HepG2 (cell line): Measurements from ENCODE around the gene SLC5A10. TPM values are rescaled to one million over a fixed set of nuclear protein-coding genes. Genes with fewer than 3 reads are reported as not detected.

Source experiments
- BHLHE40 ChIP-seq: IDR thresholded peaks from 2 replicates; pipeline ENCODE4 v1.6.1; 2011; ENCODE audit warnings: low read length, improper control_type of control experiment
- KAT7 ChIP-seq: IDR thresholded peaks from 2 replicates; pipeline ENCODE4 v1.6.1; 2018; ENCODE audit warnings: borderline replicate concordance, missing compliant biosample characterization
- KLF13 ChIP-seq: sonication (generic); formaldehyde crosslinking; IDR thresholded peaks from 2 replicates; pipeline ENCODE4 v1.4.0; 2020; ENCODE audit warnings: mild to moderate bottlenecking, missing genetic modification reagents
- MED1 ChIP-seq: sonication (generic); formaldehyde crosslinking; IDR thresholded peaks from 2 replicates; pipeline ENCODE4 v1.4.0; 2020; ENCODE audit warnings: missing genetic modification reagents
- SALL1 ChIP-seq: sonication (generic); formaldehyde crosslinking; IDR thresholded peaks from 2 replicates; pipeline ENCODE4 v1.8.0; 2022; ENCODE audit warnings: mild to moderate bottlenecking, missing genetic modification reagents
- SMAD1 ChIP-seq: sonication (generic); formaldehyde crosslinking; IDR thresholded peaks from 2 replicates; pipeline ENCODE4 v1.4.0; 2020; ENCODE audit warnings: missing genetic modification reagents, low read depth, mild to moderate bottlenecking, borderline replicate concordance
- TSC22D2 ChIP-seq: sonication (generic); formaldehyde crosslinking; IDR thresholded peaks from 2 replicates; pipeline ENCODE4 v1.5.1; 2020; ENCODE audit warnings: missing genetic modification reagents, mild to moderate bottlenecking, borderline replicate concordance
- YEATS4 ChIP-seq: sonication (generic); formaldehyde crosslinking; IDR thresholded peaks from 2 replicates; pipeline ENCODE4 v1.4.0; 2020; ENCODE audit warnings: missing genetic modification reagents, borderline replicate concordance
- ZNF530 ChIP-seq: sonication (generic); formaldehyde crosslinking; IDR thresholded peaks from 2 replicates; pipeline ENCODE4 v1.5.0; 2020; ENCODE audit warnings: low read depth, mild to moderate bottlenecking, missing genetic modification reagents
- ZNF549 ChIP-seq: sonication (generic); formaldehyde crosslinking; IDR thresholded peaks from 2 replicates; pipeline ENCODE4 v1.5.0; 2020; ENCODE audit warnings: missing genetic modification reagents
- polyA plus RNA-seq, 8 experiments: library from polyadenylated mRNA; depleted of rRNA in 3 of 8; stranded (reverse) in 7 of 8; unstranded in 1 of 8; fragments of >200 nt; fragmentation: Illumina TruSeq in 4 of 8; extraction: Trizol in 4 of 8; gene quantifications; 2 replicates each; pipeline versions ENCODE4 v1.2.1 to v1.2.3, GENCODE V29; 2011 to 2016; ENCODE audit warnings: low read depth in 4 of 8, missing spikeins in 1 of 8, mixed read lengths in 1 of 8; ENCODE audit not compliant: insufficient read depth in 1 of 8
- total RNA-seq, 5 experiments: library from RNA; depleted of rRNA; stranded (reverse); fragments of >200 nt; fragmentation: Illumina TruSeq; extraction: Trizol; gene quantifications; 2 replicates each; pipeline ENCODE4 v1.2.3, GENCODE V29; 2016; ENCODE audit warnings: low read depth in 1 of 5
- TF ChIP-seq, protein P1 (sequence below): sonication (generic); formaldehyde crosslinking; IDR thresholded peaks from 2 replicates; pipeline ENCODE4 v1.8.0; 2023; ENCODE audit warnings: mild to moderate bottlenecking, missing genetic modification reagents
- TF ChIP-seq, protein P2 (sequence below): sonication (generic); formaldehyde crosslinking; conservative IDR thresholded peaks from 2 replicates; pipeline ENCODE4 v1.4.0; 2020; ENCODE audit warnings: mild to moderate bottlenecking, missing genetic modification reagents, moderate library complexity
- TF ChIP-seq, protein P3 (sequence below): sonication (generic); formaldehyde crosslinking; IDR thresholded peaks from 2 replicates; pipeline ENCODE4 v1.4.0; 2020; ENCODE audit warnings: missing genetic modification reagents
- TF ChIP-seq, protein P4 (sequence below): sonication (generic); formaldehyde crosslinking; IDR thresholded peaks from 2 replicates; pipeline ENCODE4 v1.4.0; 2020; ENCODE audit warnings: missing genetic modification reagents
- TF ChIP-seq, protein P5 (sequence below): sonication (generic); formaldehyde crosslinking; IDR thresholded peaks from 2 replicates; pipeline ENCODE4 v1.5.0; 2020; ENCODE audit warnings: missing genetic modification reagents
- TF ChIP-seq, protein P6 (sequence below): sonication (generic); formaldehyde crosslinking; IDR thresholded peaks from 2 replicates; pipeline ENCODE4 v1.5.1; 2020; ENCODE audit warnings: mild to moderate bottlenecking, missing genetic modification reagents, borderline replicate concordance
- TF ChIP-seq, protein P7 (sequence below): IDR thresholded peaks from 2 replicates; pipeline ENCODE4 v1.6.1; 2016; ENCODE audit warnings: control low read depth

Gene SLC5A10
- total and polyA plus RNA-seq, 2 of the 13 experiments (the other 11 are each of a cell fraction or from before 2014, with no cell fraction given), result 0.05 TPM; not detected in 1

DNA sequence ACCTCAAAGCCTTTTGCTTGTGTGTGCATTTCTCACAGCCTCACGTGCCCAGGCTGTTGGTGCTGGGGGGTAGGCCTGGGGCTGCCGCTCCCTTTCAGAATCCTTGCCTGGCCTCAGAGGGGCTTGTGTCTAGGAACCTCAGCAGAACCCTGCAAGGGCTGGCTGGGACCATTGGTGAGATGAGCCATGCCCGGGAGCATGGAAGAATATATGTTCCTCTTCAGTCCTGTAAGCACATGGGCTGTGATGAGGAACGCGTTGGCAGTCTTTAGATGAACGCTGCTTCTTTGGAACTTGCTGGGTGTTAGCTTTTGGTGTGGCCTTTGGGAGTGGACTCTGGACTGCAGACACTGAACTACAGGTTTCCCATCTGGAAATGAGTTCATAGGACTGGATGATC, 32.0 kb upstream of the SLC5A10 start (continued):
- TF ChIP-seq, protein P1, sequence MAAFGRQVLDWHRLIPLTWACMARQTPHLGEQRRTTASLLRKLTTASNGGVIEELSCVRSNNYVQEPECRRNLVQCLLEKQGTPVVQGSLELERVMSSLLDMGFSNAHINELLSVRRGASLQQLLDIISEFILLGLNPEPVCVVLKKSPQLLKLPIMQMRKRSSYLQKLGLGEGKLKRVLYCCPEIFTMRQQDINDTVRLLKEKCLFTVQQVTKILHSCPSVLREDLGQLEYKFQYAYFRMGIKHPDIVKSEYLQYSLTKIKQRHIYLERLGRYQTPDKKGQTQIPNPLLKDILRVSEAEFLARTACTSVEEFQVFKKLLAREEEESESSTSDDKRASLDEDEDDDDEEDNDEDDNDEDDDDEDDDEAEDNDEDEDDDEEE (CRISPR knock-in tag), result no peak
- TF ChIP-seq YEATS4 (no peak), MED1 (CRISPR knock-in tag) (peak; percentile 16; the same call in 1 of the 2 replicates), SALL1 (CRISPR knock-in tag) (peak; percentile 41; the same call in 1 of the 2 replicates), KLF13 (CRISPR knock-in tag) (no peak), TSC22D2 (CRISPR knock-in tag) (no peak), KAT7 (CRISPR knock-in tag) (no peak), SMAD1 (CRISPR knock-in tag) (no peak), ZNF530 (CRISPR knock-in tag) (no peak), ZNF549 (CRISPR knock-in tag) (no peak), BHLHE40 (peak; percentile 72)
- TF ChIP-seq, protein P2, sequence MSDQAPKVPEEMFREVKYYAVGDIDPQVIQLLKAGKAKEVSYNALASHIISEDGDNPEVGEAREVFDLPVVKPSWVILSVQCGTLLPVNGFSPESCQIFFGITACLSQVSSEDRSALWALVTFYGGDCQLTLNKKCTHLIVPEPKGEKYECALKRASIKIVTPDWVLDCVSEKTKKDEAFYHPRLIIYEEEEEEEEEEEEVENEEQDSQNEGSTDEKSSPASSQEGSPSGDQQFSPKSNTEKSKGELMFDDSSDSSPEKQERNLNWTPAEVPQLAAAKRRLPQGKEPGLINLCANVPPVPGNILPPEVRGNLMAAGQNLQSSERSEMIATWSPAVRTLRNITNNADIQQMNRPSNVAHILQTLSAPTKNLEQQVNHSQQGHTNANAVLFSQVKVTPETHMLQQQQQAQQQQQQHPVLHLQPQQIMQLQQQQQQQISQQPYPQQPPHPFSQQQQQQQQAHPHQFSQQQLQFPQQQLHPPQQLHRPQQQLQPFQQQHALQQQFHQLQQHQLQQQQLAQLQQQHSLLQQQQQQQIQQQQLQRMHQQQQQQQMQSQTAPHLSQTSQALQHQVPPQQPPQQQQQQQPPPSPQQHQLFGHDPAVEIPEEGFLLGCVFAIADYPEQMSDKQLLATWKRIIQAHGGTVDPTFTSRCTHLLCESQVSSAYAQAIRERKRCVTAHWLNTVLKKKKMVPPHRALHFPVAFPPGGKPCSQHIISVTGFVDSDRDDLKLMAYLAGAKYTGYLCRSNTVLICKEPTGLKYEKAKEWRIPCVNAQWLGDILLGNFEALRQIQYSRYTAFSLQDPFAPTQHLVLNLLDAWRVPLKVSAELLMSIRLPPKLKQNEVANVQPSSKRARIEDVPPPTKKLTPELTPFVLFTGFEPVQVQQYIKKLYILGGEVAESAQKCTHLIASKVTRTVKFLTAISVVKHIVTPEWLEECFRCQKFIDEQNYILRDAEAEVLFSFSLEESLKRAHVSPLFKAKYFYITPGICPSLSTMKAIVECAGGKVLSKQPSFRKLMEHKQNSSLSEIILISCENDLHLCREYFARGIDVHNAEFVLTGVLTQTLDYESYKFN (CRISPR knock-in tag), result 0 out of 2 replicates have a peak, but pooled peaks have one; percentile 31
- TF ChIP-seq, protein P3, sequence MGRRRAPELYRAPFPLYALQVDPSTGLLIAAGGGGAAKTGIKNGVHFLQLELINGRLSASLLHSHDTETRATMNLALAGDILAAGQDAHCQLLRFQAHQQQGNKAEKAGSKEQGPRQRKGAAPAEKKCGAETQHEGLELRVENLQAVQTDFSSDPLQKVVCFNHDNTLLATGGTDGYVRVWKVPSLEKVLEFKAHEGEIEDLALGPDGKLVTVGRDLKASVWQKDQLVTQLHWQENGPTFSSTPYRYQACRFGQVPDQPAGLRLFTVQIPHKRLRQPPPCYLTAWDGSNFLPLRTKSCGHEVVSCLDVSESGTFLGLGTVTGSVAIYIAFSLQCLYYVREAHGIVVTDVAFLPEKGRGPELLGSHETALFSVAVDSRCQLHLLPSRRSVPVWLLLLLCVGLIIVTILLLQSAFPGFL (CRISPR knock-in tag), result no peak
- TF ChIP-seq, protein P4, sequence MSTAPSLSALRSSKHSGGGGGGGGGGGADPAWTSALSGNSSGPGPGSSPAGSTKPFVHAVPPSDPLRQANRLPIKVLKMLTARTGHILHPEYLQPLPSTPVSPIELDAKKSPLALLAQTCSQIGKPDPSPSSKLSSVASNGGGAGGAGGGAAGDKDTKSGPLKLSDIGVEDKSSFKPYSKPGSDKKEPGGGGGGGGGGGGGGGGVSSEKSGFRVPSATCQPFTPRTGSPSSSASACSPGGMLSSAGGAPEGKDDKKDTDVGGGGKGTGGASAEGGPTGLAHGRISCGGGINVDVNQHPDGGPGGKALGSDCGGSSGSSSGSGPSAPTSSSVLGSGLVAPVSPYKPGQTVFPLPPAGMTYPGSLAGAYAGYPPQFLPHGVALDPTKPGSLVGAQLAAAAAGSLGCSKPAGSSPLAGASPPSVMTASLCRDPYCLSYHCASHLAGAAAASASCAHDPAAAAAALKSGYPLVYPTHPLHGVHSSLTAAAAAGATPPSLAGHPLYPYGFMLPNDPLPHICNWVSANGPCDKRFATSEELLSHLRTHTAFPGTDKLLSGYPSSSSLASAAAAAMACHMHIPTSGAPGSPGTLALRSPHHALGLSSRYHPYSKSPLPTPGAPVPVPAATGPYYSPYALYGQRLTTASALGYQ, result no peak
- TF ChIP-seq, protein P5, sequence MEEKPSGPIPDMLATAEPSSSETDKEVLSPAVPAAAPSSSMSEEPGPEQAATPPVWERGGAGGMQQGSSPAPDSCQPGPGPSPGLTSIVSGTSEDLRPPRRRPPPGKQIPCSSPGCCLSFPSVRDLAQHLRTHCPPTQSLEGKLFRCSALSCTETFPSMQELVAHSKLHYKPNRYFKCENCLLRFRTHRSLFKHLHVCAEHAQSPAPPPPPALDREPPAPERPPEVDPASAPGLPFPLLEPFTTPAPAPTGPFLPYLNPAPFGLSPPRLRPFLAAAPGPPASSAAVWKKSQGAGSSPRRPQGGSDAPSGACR (CRISPR knock-in tag), result no peak
- TF ChIP-seq, protein P6, sequence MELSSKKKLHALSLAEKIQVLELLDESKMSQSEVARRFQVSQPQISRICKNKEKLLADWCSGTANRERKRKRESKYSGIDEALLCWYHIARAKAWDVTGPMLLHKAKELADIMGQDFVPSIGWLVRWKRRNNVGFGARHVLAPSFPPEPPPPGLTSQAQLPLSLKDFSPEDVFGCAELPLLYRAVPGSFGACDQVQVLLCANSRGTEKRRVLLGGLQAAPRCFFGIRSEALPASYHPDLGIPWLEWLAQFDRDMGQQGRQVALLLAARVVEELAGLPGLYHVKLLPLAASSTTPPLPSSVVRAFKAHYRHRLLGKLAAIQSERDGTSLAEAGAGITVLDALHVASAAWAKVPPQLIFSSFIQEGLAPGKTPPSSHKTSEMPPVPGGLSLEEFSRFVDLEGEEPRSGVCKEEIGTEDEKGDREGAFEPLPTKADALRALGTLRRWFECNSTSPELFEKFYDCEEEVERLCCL, result no peak
- TF ChIP-seq, protein P7, sequence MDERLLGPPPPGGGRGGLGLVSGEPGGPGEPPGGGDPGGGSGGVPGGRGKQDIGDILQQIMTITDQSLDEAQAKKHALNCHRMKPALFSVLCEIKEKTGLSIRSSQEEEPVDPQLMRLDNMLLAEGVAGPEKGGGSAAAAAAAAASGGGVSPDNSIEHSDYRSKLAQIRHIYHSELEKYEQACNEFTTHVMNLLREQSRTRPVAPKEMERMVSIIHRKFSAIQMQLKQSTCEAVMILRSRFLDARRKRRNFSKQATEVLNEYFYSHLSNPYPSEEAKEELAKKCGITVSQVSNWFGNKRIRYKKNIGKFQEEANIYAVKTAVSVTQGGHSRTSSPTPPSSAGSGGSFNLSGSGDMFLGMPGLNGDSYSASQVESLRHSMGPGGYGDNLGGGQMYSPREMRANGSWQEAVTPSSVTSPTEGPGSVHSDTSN (CRISPR knock-in tag), result no peak
